Thyroid gland (tissue), 4 donors: ENCODE measurements around the gene BORCS6. TPM values are rescaled to one million over a fixed set of nuclear protein-coding genes. Genes with fewer than 3 reads are reported as not detected.

ENCODE experiments used
- DNase-seq, 2 donors: peaks; one replicate each; pipeline ENCODE4 v3.0.0-alpha.2; 2019
- H3K27ac ChIP-seq, 3 donors: fragments of 200-600 bp; sonication (generic); 1 replicate in 2 of 3; 2 replicates in 1 of 3; pipeline ENCODE4 v1.5.1; 2016 to 2019; ENCODE audit warnings: mild to moderate bottlenecking in 1 of 3, moderate library complexity in 1 of 3
- H3K27me3 ChIP-seq: fragments of 200-600 bp; sonication (generic); one replicate; pipeline ENCODE4 v1.5.1; 2019
- H3K36me3 ChIP-seq, 2 donors: fragments of 200-600 bp; sonication (generic); one replicate each; pipeline ENCODE4 v1.5.1; 2016 to 2019
- H3K4me1 ChIP-seq, 2 donors: fragments of 200-600 bp; sonication (generic); one replicate each; pipeline ENCODE4 v1.5.1; 2017 to 2019
- H3K4me3 ChIP-seq, 3 donors: fragments of 200-600 bp; sonication (generic); replicated peaks in 1 of 3; 1 replicate in 2 of 3; 2 replicates in 1 of 3; pipeline ENCODE4 v1.5.1; 2016; ENCODE audit warnings: mild to moderate bottlenecking in 1 of 3
- H3K9me3 ChIP-seq: fragments of 200-600 bp; sonication (generic); one replicate; pipeline ENCODE4 v1.5.1; 2017
- POLR2A ChIP-seq, 2 donors: fragments of 450-650 bp; IDR thresholded peaks; one replicate each; pipeline ENCODE4 v1.6.1; 2017; ENCODE audit warnings: antibody characterized with exemption in 2 of 2, mild to moderate bottlenecking in 2 of 2, moderate library complexity in 1 of 2
- WGBS, 2 donors: methylation state at CpG; one replicate each; pipeline ENCODE4 v1.1.5; 2017; 5-methylcytosine and 5-hydroxymethylcytosine counted together
- intact Hi-C: fragments of 100-400 bp; cut with DNase I; formaldehyde crosslinking; loops from one replicate; pipeline ENCODE4 v1.15.1; 2023
- total RNA-seq, 4 donors: library from RNA; depleted of rRNA; stranded (reverse); fragments of >200 nt; gene quantifications; one replicate each; pipeline ENCODE4 v1.2.3, GENCODE V29; 2016
- TF ChIP-seq, protein P1 (sequence below), 6 experiments: fragments of 200-600 bp in 3 of 6; fragments of 450-650 bp in 3 of 6; sonication (generic) in 3 of 6; IDR thresholded peaks; one replicate each; pipeline ENCODE4 v1.5.1; 2016 to 2019; ENCODE audit warnings: antibody characterized with exemption in 6 of 6, mild to moderate bottlenecking in 2 of 6, inconsistent platforms in 1 of 6, moderate library complexity in 1 of 6

BORCS6 gene
- 10 to 100 TPM in 3 of 4 donors, 1 to 10 TPM in 1; 7.7 to 17.0 (median 15.5) TPM for total RNA-seq

DNA sequence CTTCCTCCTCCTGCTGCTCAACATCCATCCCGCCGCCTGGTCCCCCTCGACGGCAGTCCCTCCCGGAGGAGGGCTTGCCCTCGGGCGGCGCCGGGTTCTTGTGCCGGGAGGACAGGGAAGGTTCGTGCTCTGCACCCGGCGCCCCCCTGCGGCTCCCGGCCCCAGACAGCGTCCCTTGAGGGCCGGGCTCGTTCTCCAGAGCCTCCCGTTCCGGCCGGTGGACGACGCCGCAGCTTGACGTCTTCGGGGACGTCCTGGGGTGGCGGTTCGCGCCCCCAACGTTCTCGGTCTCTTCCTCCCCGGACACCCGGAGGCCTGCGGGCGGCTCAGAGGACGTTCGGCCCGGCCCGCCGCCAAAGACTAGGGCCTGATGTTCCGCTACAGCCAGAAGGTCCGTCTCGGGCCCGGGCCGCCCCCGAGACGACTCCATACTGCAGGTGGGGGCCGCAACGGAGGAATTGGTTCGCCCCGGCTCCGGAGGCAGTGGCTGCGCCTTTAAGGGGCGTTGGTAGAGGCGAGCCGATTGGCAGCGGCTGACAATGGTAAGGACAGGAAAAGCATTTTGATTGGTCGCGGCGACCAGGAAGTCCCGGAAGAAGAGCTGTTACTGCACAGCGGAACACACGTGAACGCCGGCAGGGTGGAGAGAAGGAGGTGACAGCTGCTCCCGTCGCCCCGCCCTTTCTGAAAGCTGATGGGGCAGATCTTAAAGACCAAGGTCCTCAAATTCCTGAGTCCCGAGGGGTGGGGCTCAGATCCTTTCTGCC lies at the start of gene BORCS6:
BORCS6 (minus strand) TSS at position 470 of the 767 bp plus-strand sequence; CDS start at position 430, 40 bp downstream.
- 0% methylated on average over 5 to 19 of the region's 70 CpGs for WGBS, 2 donors
- Histone ChIP-seq H3K36me3 (no peaks in the 10 kb centered on the region), H3K27ac (peak within 1 kb of the TSS; percentile 96 to 99 (median 96)), H3K4me1 (peaks cover 20 to 41% of the 10 kb centered on the region in 2 donors), H3K27me3 (no peaks in the 10 kb centered on the region), H3K4me3 (peak within 1 kb of the TSS; percentile 42 to 95 (median 83)), H3K9me3 (no peaks in the 10 kb centered on the region)
- TF ChIP-seq POLR2A (IDR thresholded peaks at IDR 0.05): peak in 1 of 2 donors; percentile 88
- TF ChIP-seq, protein P1, sequence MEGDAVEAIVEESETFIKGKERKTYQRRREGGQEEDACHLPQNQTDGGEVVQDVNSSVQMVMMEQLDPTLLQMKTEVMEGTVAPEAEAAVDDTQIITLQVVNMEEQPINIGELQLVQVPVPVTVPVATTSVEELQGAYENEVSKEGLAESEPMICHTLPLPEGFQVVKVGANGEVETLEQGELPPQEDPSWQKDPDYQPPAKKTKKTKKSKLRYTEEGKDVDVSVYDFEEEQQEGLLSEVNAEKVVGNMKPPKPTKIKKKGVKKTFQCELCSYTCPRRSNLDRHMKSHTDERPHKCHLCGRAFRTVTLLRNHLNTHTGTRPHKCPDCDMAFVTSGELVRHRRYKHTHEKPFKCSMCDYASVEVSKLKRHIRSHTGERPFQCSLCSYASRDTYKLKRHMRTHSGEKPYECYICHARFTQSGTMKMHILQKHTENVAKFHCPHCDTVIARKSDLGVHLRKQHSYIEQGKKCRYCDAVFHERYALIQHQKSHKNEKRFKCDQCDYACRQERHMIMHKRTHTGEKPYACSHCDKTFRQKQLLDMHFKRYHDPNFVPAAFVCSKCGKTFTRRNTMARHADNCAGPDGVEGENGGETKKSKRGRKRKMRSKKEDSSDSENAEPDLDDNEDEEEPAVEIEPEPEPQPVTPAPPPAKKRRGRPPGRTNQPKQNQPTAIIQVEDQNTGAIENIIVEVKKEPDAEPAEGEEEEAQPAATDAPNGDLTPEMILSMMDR (IDR thresholded peaks at IDR 0.05): peak in 1 of 6 experiments; percentile 12
- peak; percentile 98 to 99 for DNase-seq
- intact Hi-C loops: loop anchor here (10.0 kb wide), 2 partner anchors 65 to 105 kb away; partner anchors contain the start of genes HES7 and SLC25A35

DNA sequence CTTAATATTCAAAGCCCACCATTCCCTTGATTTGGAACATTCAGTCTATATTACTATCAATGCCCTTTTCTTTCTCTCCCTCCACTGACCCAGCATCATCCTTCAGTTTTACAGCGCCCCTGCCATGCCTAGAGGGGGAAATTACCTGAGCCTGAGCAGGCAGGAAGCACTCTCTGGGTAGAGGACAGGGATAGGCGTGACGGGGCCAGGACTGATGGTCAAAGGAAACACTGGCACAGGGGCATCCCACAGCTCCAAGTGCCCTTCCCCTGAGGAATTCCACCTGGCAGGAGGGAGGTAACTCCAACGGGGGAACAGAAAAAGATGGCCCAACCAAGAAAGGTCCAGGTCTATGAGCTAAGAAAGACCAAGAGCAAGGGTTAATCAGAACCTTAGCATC lies 47.9 kb upstream of the BORCS6 start:
- intact Hi-C loops: no loop called here
- no peak overlapping the region for H3K4me3 ChIP-seq
- no peak overlapping the region for H3K27ac ChIP-seq
- peaks cover 53% of the 10 kb centered on the region in 2 donors for H3K36me3 ChIP-seq
- no peak for DNase-seq
- WGBS, 2 donors: 90 to 91% methylated on average over 4 of the region's 4 CpGs
- H3K27me3 ChIP-seq: no peaks in the 10 kb centered on the region
- no peak for TF ChIP-seq POLR2A (IDR thresholded peaks at IDR 0.05)
- TF ChIP-seq, protein P1 (IDR thresholded peaks at IDR 0.05): no peak
- no peaks in the 10 kb centered on the region for H3K9me3 ChIP-seq
- H3K4me1 ChIP-seq: no peaks in the 10 kb centered on the region

DNA sequence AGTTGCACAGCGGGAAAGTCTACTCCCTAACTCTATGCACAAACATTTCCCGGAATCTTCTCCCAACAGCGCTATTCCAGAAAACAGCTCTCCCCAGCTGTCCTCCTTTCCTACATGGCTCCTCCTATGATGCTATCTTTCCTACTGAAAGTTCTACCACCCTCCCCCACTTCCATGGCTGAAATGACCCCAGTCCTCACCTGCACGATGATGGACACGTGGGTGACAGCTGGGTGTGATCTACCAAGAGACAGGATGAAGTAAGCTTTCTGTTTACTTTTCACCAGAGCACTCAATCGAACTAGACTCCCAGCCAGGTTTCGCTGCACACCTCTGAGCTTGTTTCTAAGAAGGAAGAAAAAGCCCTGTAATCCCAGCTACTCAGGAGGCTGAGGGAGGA lies 47.2 kb upstream of the BORCS6 start:
- Histone ChIP-seq H3K36me3 (peaks cover 60 to 61% of the 10 kb centered on the region in 2 donors), H3K27me3 (no peaks in the 10 kb centered on the region), H3K27ac (no peak overlapping the region), H3K4me1 (no peaks in the 10 kb centered on the region), H3K4me3 (no peak overlapping the region), H3K9me3 (no peaks in the 10 kb centered on the region)
- intact Hi-C loops: no loop called here
- WGBS, 2 donors: 82 to 87% methylated on average over 7 of the region's 7 CpGs
- TF ChIP-seq, protein P1 (IDR thresholded peaks at IDR 0.05): no peak
- no peak for TF ChIP-seq POLR2A (IDR thresholded peaks at IDR 0.05)
- DNase-seq: no peak

DNA sequence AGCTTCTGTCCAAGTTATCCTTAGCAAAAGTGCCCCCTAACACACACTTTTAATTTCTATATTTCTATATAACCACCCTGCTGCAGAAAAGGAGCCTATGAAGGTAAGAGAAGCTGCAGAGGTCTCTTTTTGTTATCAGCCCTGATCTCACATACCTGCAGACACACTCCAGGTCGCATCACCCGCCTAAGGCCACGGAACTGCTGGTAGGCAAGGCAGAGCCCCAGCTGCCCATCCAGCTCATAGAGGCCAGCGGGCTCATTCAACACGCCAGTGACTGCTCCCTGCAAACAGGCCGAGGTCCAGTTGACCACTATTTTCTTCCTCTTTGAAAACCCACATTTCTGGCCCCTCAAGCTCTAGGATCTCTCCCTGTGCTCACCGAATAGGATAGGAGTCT lies 45.7 kb upstream of the BORCS6 start:
- peaks cover 74 to 75% of the 10 kb centered on the region in 2 donors for H3K36me3 ChIP-seq
- no peak for TF ChIP-seq POLR2A (IDR thresholded peaks at IDR 0.05)
- TF ChIP-seq, protein P1 (IDR thresholded peaks at IDR 0.05): no peak
- intact Hi-C loops: no loop called here

More for the DNA sequence above, 45.7 kb upstream of the BORCS6 start:
- no peak overlapping the region for H3K27ac ChIP-seq
- no peaks in the 10 kb centered on the region for H3K4me1 ChIP-seq
- no peaks in the 10 kb centered on the region for H3K9me3 ChIP-seq
- WGBS, 2 donors: 97% methylated on average over 7 of the region's 7 CpGs
- no peak for DNase-seq
- no peak overlapping the region for H3K4me3 ChIP-seq
- no peaks in the 10 kb centered on the region for H3K27me3 ChIP-seq
